Neural cell (in vitro differentiated cells): ENCODE measurements around the gene ARID1B.

Experiments
- EP300 ChIP-seq: fragments of 450-650 bp; conservative IDR thresholded peaks from 2 replicates; pipeline ENCODE4 v1.6.1; 2014; ENCODE audit warnings: antibody characterized with exemption, mild to moderate bottlenecking, moderate library complexity; ENCODE audit not compliant: poor library complexity, severe bottlenecking
- EZH2 ChIP-seq: fragments of 200-600, 300-800 bp; shearing (Covaris generic), sonication (generic); IDR thresholded peaks from 2 replicates; pipeline ENCODE4 v1.6.1; 2014; ENCODE audit warnings: antibody characterized with exemption, low read length, borderline replicate concordance, mild to moderate bottlenecking; ENCODE audit not compliant: insufficient read depth, poor library complexity, severe bottlenecking
- TF ChIP-seq, protein P1 (sequence below): fragments of 450-650 bp; IDR thresholded peaks from 2 replicates; pipeline ENCODE4 v1.5.1; 2014; ENCODE audit warnings: antibody characterized with exemption, mild to moderate bottlenecking, moderate library complexity; ENCODE audit not compliant: poor library complexity, severe bottlenecking

DNA sequence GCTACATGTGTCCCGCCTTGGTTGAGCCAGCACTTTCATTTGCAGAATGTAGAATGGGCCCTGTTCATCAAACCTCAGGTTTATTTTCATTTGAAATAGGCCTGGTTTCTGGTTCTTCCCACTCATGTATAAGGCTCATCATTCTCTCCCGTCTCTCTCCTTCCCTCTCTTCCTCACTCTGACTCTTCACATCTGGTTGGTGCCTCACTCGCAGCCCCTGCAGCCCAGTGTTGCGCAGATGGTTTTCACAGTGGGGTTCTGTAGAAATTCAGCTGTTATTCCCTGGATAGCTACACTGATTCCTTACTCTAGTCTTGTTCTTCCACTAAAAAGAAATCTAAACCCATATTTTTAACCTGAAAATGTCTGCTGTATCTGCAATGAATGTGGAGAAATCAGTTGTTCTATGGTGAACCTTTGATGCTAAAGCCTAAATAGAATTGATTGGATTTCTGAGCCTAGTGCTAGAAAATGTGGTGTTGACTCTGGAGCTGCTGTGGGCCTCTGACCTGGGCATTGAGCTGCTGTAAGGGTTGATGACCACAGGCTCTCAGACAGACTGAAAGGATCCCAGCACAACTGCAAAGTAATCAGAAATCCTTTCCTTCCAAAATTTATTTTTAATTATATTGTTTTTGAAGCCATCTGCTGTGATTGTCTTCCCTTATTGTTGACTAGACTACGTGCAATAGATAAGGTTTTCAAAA is 395.8 kb downstream of the ARID1B start:
- TF ChIP-seq, protein P1, sequence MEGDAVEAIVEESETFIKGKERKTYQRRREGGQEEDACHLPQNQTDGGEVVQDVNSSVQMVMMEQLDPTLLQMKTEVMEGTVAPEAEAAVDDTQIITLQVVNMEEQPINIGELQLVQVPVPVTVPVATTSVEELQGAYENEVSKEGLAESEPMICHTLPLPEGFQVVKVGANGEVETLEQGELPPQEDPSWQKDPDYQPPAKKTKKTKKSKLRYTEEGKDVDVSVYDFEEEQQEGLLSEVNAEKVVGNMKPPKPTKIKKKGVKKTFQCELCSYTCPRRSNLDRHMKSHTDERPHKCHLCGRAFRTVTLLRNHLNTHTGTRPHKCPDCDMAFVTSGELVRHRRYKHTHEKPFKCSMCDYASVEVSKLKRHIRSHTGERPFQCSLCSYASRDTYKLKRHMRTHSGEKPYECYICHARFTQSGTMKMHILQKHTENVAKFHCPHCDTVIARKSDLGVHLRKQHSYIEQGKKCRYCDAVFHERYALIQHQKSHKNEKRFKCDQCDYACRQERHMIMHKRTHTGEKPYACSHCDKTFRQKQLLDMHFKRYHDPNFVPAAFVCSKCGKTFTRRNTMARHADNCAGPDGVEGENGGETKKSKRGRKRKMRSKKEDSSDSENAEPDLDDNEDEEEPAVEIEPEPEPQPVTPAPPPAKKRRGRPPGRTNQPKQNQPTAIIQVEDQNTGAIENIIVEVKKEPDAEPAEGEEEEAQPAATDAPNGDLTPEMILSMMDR = no peak
- no peak for TF ChIP-seq EZH2
- no peak for TF ChIP-seq EP300
